ENCODE measurements around the gene CD82. TPM values are rescaled to one million over a fixed set of nuclear protein-coding genes. Genes with fewer than 3 reads are reported as not detected.

Gene CD82
- total RNA-seq, 1 donor from 2014 or later: 8.8 TPM

DNA sequence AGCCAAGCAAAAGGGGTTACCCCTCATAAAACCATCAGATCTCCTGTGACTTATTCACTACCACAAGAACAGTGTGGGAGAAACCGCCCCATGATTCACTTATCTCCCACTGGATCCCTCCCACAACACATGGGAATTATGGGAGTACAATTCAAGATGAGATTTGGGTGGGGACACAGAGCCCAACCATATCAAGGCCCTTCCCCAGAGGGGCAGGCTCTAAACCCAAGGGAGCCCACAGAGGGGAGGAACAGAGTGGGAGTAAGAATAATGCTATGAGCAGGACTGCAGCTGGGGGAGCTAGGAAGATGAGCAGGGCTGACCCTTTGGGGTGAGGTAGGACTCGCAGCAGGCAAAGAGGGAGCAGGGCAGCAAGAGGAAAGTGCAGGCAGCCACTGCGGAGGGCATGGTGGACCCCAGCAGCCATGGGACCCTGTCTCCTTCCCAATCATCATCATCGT lies 59.3 kb downstream of the CD82 start:
- Histone ChIP-seq H3K4me1 (peaks cover 3% of the 10 kb centered on the region), H4K20me1 (ENCODE audit: low read depth) (no peaks in the 10 kb centered on the region), H3K9me3 (ENCODE audit: low read depth) (no peaks in the 10 kb centered on the region), H3F3A (ENCODE audit: low read depth) (no peaks in the 10 kb centered on the region), H3K4me3 (no peak overlapping the region), H3K27ac (no peak overlapping the region), H3K36me3 (no peaks in the 10 kb centered on the region), H3K79me2 (ENCODE audit: low read depth) (no peaks in the 10 kb centered on the region), H2AFZ (replicated peaks) (no peak overlapping the region), H3K27me3 (no peaks in the 10 kb centered on the region), H3K4me2 (no peak overlapping the region), H3K9ac (no peak overlapping the region)
- no peak for DNase-seq (ENCODE audit: low spot score)
- Mint-ChIP-seq H3K36me3 (peaks cover 3% of the 10 kb centered on the region), H3K4me1 (peaks cover 56% of the 10 kb centered on the region), H3K9me3 (peaks cover 3% of the 10 kb centered on the region), H3K4me3 (no peak overlapping the region), H3K27ac (peak overlapping the region; percentile 46), H3K27me3 (ENCODE audit: insufficient read depth, low read depth) (peaks cover 21% of the 10 kb centered on the region)
- TF ChIP-seq EZH2phosphoT487 (IDR thresholded peaks at IDR 0.05) (no peak), EZH2 (IDR thresholded peaks at IDR 0.05) (no peak)
- TF ChIP-seq, protein P1, sequence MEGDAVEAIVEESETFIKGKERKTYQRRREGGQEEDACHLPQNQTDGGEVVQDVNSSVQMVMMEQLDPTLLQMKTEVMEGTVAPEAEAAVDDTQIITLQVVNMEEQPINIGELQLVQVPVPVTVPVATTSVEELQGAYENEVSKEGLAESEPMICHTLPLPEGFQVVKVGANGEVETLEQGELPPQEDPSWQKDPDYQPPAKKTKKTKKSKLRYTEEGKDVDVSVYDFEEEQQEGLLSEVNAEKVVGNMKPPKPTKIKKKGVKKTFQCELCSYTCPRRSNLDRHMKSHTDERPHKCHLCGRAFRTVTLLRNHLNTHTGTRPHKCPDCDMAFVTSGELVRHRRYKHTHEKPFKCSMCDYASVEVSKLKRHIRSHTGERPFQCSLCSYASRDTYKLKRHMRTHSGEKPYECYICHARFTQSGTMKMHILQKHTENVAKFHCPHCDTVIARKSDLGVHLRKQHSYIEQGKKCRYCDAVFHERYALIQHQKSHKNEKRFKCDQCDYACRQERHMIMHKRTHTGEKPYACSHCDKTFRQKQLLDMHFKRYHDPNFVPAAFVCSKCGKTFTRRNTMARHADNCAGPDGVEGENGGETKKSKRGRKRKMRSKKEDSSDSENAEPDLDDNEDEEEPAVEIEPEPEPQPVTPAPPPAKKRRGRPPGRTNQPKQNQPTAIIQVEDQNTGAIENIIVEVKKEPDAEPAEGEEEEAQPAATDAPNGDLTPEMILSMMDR (IDR thresholded peaks at IDR 0.05): no peak

DNA sequence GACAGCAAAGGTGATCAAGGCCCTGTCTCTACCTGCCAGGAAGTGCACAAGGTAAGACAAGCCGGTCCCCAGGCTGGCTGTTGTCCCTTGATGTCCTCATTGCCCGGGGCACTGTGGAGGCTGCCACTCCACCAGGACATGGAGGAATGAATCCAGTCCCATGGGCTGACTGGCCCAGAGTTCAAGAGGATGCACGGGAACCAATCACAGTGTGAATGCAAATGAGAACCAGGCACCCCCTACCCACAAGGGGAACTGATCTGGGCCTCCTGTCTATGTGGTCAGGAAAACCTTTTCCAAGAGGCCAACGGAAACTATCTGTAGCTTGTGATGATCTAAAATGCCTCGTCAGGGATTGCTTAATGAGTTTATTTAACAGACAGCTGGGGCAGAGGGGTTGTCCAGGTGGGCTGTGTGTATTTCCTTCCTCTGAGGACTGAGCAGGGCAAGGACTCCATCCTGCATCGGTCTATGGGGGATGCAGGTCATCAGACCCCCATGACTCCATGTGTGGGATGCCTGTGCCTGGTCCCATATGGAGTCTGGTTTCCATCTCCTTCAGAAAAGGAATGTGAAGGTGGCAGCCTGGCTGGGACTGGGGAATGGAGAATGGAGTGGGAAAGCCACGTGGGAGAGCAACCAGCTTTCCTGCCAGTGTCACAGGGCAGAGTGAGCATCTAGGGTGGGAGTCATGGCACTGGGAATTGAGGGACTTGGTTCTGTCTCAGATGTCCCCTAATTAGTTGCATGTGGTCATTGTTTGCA lies 60.5 kb downstream of the CD82 start:
- no peaks in the 10 kb centered on the region for H4K20me1 ChIP-seq (ENCODE audit: low read depth)
- H2AFZ ChIP-seq (replicated peaks): no peak overlapping the region
- no peaks in the 10 kb centered on the region for H3K27me3 ChIP-seq
- no peaks in the 10 kb centered on the region for H3K36me3 ChIP-seq
- Mint-ChIP-seq H3K4me1 (peaks cover 48% of the 10 kb centered on the region), H3K27ac (peak overlapping the region; percentile 79), H3K36me3 (peaks cover 3% of the 10 kb centered on the region), H3K9me3 (peaks cover 3% of the 10 kb centered on the region), H3K4me3 (no peak overlapping the region), H3K27me3 (ENCODE audit: insufficient read depth, low read depth) (peaks cover 15% of the 10 kb centered on the region)
- H3K27ac ChIP-seq: no peak overlapping the region
- TF ChIP-seq, protein P1 (IDR thresholded peaks at IDR 0.05): no peak
- TF ChIP-seq EZH2phosphoT487 (IDR thresholded peaks at IDR 0.05) (no peak), EZH2 (IDR thresholded peaks at IDR 0.05) (no peak)
- H3K9me3 ChIP-seq (ENCODE audit: low read depth): no peaks in the 10 kb centered on the region
- H3F3A ChIP-seq (ENCODE audit: low read depth): no peaks in the 10 kb centered on the region
- no peaks in the 10 kb centered on the region for H3K79me2 ChIP-seq (ENCODE audit: low read depth)
- peaks cover 1% of the 10 kb centered on the region for H3K4me1 ChIP-seq
- no peak overlapping the region for H3K9ac ChIP-seq
- DNase-seq (ENCODE audit: low spot score): no peak
- no peak overlapping the region for H3K4me2 ChIP-seq
- H3K4me3 ChIP-seq: no peak overlapping the region

DNA sequence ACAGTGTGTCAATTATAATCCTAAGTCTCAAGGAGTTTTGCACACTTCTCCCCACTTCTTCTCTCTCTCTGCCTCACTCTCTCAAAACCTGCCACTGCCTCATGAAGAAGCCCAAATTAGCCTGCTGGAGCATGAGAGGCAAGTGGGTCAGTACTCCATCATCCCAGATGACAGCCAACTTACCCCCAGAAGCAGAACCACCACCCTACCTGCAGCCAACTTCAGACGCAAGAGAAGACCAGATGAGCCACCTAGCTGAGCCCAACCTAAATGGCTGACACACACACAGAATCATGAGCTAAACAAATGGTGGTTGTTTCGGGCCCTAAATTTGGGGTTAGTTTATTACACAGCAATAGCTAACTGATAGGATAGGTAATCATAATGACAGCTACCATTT lies 61.2 kb downstream of the CD82 start:
- no peaks in the 10 kb centered on the region for H3K4me1 ChIP-seq
- H3K27ac ChIP-seq: no peak overlapping the region
- Mint-ChIP-seq H3K27ac (no peak overlapping the region), H3K36me3 (peaks cover 3% of the 10 kb centered on the region), H3K4me3 (no peak overlapping the region), H3K4me1 (peaks cover 41% of the 10 kb centered on the region), H3K27me3 (ENCODE audit: insufficient read depth, low read depth) (peaks cover 14% of the 10 kb centered on the region), H3K9me3 (peaks cover 3% of the 10 kb centered on the region)
- H3K9me3 ChIP-seq (ENCODE audit: low read depth): no peaks in the 10 kb centered on the region
- H3F3A ChIP-seq (ENCODE audit: low read depth): no peaks in the 10 kb centered on the region
- no peaks in the 10 kb centered on the region for H3K27me3 ChIP-seq
- no peak for DNase-seq (ENCODE audit: low spot score)
- no peak overlapping the region for H2AFZ ChIP-seq (replicated peaks)
- no peak overlapping the region for H3K4me2 ChIP-seq
- H4K20me1 ChIP-seq (ENCODE audit: low read depth): no peaks in the 10 kb centered on the region
- no peaks in the 10 kb centered on the region for H3K36me3 ChIP-seq
- H3K9ac ChIP-seq: no peak overlapping the region
- no peak overlapping the region for H3K4me3 ChIP-seq
- no peaks in the 10 kb centered on the region for H3K79me2 ChIP-seq (ENCODE audit: low read depth)
- TF ChIP-seq, protein P1 (IDR thresholded peaks at IDR 0.05): no peak
- TF ChIP-seq EZH2 (IDR thresholded peaks at IDR 0.05) (no peak), EZH2phosphoT487 (IDR thresholded peaks at IDR 0.05) (no peak)
